ENCODE results near the gene NUMBL. TPM values are rescaled to one million over a fixed set of nuclear protein-coding genes. Genes with fewer than 3 reads are reported as not detected.

The NUMBL gene
- total RNA-seq, 4 donors from 2014 or later: 35.8 to 60.6 (median 49.1) TPM

GRCh38 chr19:40616178-40616577 lies 74.3 kb downstream of the NUMBL start:
- H3K27ac ChIP-seq: peak overlapping the region in 1 of 4 donors; percentile 83

More at GRCh38 chr19:40616178-40616577, 74.3 kb downstream of the NUMBL start:
- peaks cover 0 to 49% (median 14%) of the 10 kb centered on the region in 3 donors for H3K4me1 ChIP-seq
- H3K9me3 ChIP-seq: no peaks in the 10 kb centered on the region
- H3K36me3 ChIP-seq: peaks cover 0 to 50% of the 10 kb centered on the region in 2 donors
- no peak overlapping the region for H3K4me3 ChIP-seq
- TF ChIP-seq EP300 (IDR thresholded peaks at IDR 0.05) (no peak), CTCF (IDR thresholded peaks at IDR 0.05) (no peak), POLR2A (IDR thresholded peaks at IDR 0.05) (no peak), POLR2AphosphoS5 (IDR thresholded peaks at IDR 0.05) (no peak)
- no peaks in the 10 kb centered on the region for H3K27me3 ChIP-seq
- WGBS, 2 donors (ENCODE audit: low coverage in 1 of 2): 58 to 87% methylated on average over 3 to 5 of the region's 5 CpGs
- ATAC-seq: no peak

Small RNA genes lying within 50 kb of the gene (small RNA-seq; reads per million reads assigned to genes)
- gene RNU6-195P: 0 reads per million in 4 donors

Other genes starting within 250 kb of the NUMBL start
- gene SERTAD3, start 246.3 kb downstream of the NUMBL start, total RNA-seq: 10 to 100 TPM; 22.1 to 30.2 (median 26.4) TPM
- 100 to 1,000 TPM; 146 to 209 (median 164) TPM for gene BLVRB, start 224.9 kb downstream of the NUMBL start, total RNA-seq
- gene SPTBN4, start 223.7 kb downstream of the NUMBL start, total RNA-seq: 1 to 10 TPM; 4.7 to 9.4 (median 5.9) TPM
- gene SHKBP1, start 113.8 kb downstream of the NUMBL start, total RNA-seq: 10 to 100 TPM; 30.3 to 50.1 (median 37.7) TPM
- gene LTBP4, start 89.3 kb downstream of the NUMBL start, total RNA-seq: 100 to 1,000 TPM; 199 to 369 (median 320) TPM
- 10 to 100 TPM; 27.3 to 50.5 (median 44.7) TPM for gene COQ8B, start 26.2 kb upstream of the NUMBL start, total RNA-seq
- 10 to 100 TPM; 25.2 to 71.8 (median 30.6) TPM for gene ITPKC, start 26.5 kb upstream of the NUMBL start, total RNA-seq
- gene ACTMAP, start 59.8 kb upstream of the NUMBL start, total RNA-seq: 1 to 10 TPM in 3 of 4 donors, under 1 TPM in 1; 0.89 to 2.4 (median 2.0) TPM
- gene SNRPA, start 60.6 kb upstream of the NUMBL start, total RNA-seq: 10 to 100 TPM; 24.5 to 56.0 (median 48.2) TPM
- gene MIA, start 84.9 kb upstream of the NUMBL start, total RNA-seq: 1 to 10 TPM in 3 of 4 donors, not detected in 1; 1.4 to 9.2 (median 3.1) TPM
- 10 to 100 TPM; 18.7 to 27.5 (median 20.9) TPM for gene RAB4B, start 87.6 kb upstream of the NUMBL start, total RNA-seq
- 100 to 1,000 TPM in 3 of 4 donors, 10 to 100 TPM in 1; 99.1 to 115 (median 107) TPM for gene EGLN2, start 108.5 kb upstream of the NUMBL start, total RNA-seq
- gene CYP2A6, start 159.8 kb upstream of the NUMBL start, total RNA-seq: not detected
- not detected for gene CYP2A7, start 191.6 kb upstream of the NUMBL start, total RNA-seq

All from gastroesophageal sphincter (tissue), 4 donors.